ENCODE data around the gene MRPL46. TPM values are rescaled to one million over a fixed set of nuclear protein-coding genes. Genes with fewer than 3 reads are reported as not detected.

Gene MRPL46
- polyA plus RNA-seq, 1 donor (not counting 4 experiments of a cell fraction or from before 2014, with no cell fraction given), result 26.3 TPM

DNA sequence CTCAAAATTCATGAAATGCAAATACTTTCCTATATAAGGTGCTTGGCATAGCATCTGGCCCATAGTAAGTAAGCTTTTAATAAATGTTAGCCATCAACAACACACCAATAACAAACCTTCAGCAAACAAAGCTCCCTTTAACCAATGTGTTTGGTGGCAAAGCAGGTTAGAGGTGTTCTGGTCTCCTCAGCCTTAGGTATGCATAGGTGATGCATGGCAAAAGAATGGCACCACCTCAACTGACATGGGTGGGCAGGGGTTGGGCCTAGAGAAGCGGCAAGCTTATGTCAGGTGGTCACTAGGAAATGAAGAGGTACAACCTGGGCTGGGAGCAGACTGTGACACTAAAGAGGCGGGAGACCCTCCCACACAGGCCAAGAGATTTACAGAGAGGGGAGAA, 38.5 kb upstream of the MRPL46 start:
- Histone ChIP-seq H3K9me3 (ENCODE audit: control insufficient read depth, low read depth, low read length) (no peaks in the 10 kb centered on the region), H3K79me2 (ENCODE audit: control insufficient read depth, insufficient read depth, low read length) (no peaks in the 10 kb centered on the region), H3K27ac (ENCODE audit: control insufficient read depth, insufficient read depth, low read length) (no peak overlapping the region), H3K4me2 (ENCODE audit: control insufficient read depth, extremely low read depth, insufficient read depth, low read depth, low read length) (no peak overlapping the region), H4K20me1 (ENCODE audit: control insufficient read depth, extremely low read depth, insufficient read depth, low read length) (no peaks in the 10 kb centered on the region), H3K27me3 (ENCODE audit: control insufficient read depth, extremely low read depth, insufficient read depth, low read length) (no peaks in the 10 kb centered on the region), H3K36me3 (ENCODE audit: control insufficient read depth in 2 of 2, extremely low read depth in 1 of 2, insufficient read depth in 2 of 2, low read length in 2 of 2) (no peaks in the 10 kb centered on the region), H3K9ac (ENCODE audit: control insufficient read depth, extremely low read depth, insufficient read depth, low read length) (no peak overlapping the region), H3K4me3 (ENCODE audit: control insufficient read depth in 2 of 3, extremely low read depth in 1 of 3, insufficient read depth in 2 of 3, low read depth in 1 of 3, low read length in 3 of 3) (no peak overlapping the region), H2AFZ (ENCODE audit: control insufficient read depth, low read length) (no peak overlapping the region), H3K9me1 (ENCODE audit: control insufficient read depth, extremely low read depth, insufficient read depth, low read length) (no peaks in the 10 kb centered on the region), H3K4me1 (ENCODE audit: control insufficient read depth, extremely low read depth, insufficient read depth, low read length) (no peaks in the 10 kb centered on the region)
- TF ChIP-seq, protein P1, sequence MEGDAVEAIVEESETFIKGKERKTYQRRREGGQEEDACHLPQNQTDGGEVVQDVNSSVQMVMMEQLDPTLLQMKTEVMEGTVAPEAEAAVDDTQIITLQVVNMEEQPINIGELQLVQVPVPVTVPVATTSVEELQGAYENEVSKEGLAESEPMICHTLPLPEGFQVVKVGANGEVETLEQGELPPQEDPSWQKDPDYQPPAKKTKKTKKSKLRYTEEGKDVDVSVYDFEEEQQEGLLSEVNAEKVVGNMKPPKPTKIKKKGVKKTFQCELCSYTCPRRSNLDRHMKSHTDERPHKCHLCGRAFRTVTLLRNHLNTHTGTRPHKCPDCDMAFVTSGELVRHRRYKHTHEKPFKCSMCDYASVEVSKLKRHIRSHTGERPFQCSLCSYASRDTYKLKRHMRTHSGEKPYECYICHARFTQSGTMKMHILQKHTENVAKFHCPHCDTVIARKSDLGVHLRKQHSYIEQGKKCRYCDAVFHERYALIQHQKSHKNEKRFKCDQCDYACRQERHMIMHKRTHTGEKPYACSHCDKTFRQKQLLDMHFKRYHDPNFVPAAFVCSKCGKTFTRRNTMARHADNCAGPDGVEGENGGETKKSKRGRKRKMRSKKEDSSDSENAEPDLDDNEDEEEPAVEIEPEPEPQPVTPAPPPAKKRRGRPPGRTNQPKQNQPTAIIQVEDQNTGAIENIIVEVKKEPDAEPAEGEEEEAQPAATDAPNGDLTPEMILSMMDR (optimal IDR thresholded peaks at IDR 0.05 in 1 of 3, IDR thresholded peaks at IDR 0.05 in 1 of 3, conservative IDR thresholded peaks at IDR 0.05 in 1 of 3; ENCODE audit: extremely low read depth in 1 of 3, insufficient read depth in 2 of 3, low read length in 3 of 3), result no peak
- no peak for TF ChIP-seq EZH2 (IDR thresholded peaks at IDR 0.05; ENCODE audit: low read length)
- DNase-seq (ENCODE audit: low read depth, low spot score), result no peak
- dilution Hi-C loops (cut with MboI; ENCODE audit: extremely low pct_ligation_motif_present, low sequenced_read_pairs), result no loop called here
- no peak for FAIRE-seq

DNA sequence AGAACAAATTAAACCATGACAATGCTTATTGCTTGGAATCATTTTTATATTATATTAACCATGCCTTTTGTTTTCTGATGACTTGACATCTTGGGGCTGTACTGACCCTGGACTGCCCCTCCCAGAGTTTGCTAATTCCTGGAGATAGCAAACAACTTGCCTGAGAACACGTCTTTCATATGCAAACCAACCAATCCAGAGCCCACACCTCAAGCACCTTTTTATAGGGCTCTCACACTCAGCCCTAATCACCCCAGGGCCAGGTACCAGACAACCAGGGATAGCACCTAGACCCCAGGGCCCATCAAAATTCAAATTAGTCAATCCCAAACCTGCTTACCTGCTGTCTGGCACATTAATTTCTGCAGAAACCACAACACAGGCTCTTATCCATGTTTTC, 37.3 kb upstream of the MRPL46 start:
- dilution Hi-C loops (cut with MboI; ENCODE audit: extremely low pct_ligation_motif_present, low sequenced_read_pairs), result no loop called here
- no peaks in the 10 kb centered on the region for H3K4me1 ChIP-seq (ENCODE audit: control insufficient read depth, extremely low read depth, insufficient read depth, low read length)
- H3K79me2 ChIP-seq (ENCODE audit: control insufficient read depth, insufficient read depth, low read length), result no peaks in the 10 kb centered on the region
- DNase-seq (ENCODE audit: low read depth, low spot score) (no peak), FAIRE-seq (no peak)
- TF ChIP-seq EZH2 (IDR thresholded peaks at IDR 0.05; ENCODE audit: low read length), result no peak
- TF ChIP-seq, protein P1 (optimal IDR thresholded peaks at IDR 0.05 in 1 of 3, IDR thresholded peaks at IDR 0.05 in 1 of 3, conservative IDR thresholded peaks at IDR 0.05 in 1 of 3; ENCODE audit: extremely low read depth in 1 of 3, insufficient read depth in 2 of 3, low read length in 3 of 3), result no peak
- no peak overlapping the region for H3K4me2 ChIP-seq (ENCODE audit: control insufficient read depth, extremely low read depth, insufficient read depth, low read depth, low read length)
- H3K9me1 ChIP-seq (ENCODE audit: control insufficient read depth, extremely low read depth, insufficient read depth, low read length), result no peaks in the 10 kb centered on the region
- H3K4me3 ChIP-seq (ENCODE audit: control insufficient read depth in 2 of 3, extremely low read depth in 1 of 3, insufficient read depth in 2 of 3, low read depth in 1 of 3, low read length in 3 of 3), result no peak overlapping the region
- H3K27me3 ChIP-seq (ENCODE audit: control insufficient read depth, extremely low read depth, insufficient read depth, low read length), result no peaks in the 10 kb centered on the region
- no peak overlapping the region for H2AFZ ChIP-seq (ENCODE audit: control insufficient read depth, low read length)
- no peaks in the 10 kb centered on the region for H3K36me3 ChIP-seq (ENCODE audit: control insufficient read depth in 2 of 2, extremely low read depth in 1 of 2, insufficient read depth in 2 of 2, low read length in 2 of 2)
- H4K20me1 ChIP-seq (ENCODE audit: control insufficient read depth, extremely low read depth, insufficient read depth, low read length), result no peaks in the 10 kb centered on the region
- no peaks in the 10 kb centered on the region for H3K9me3 ChIP-seq (ENCODE audit: control insufficient read depth, low read depth, low read length)
- no peak overlapping the region for H3K9ac ChIP-seq (ENCODE audit: control insufficient read depth, extremely low read depth, insufficient read depth, low read length)
- H3K27ac ChIP-seq (ENCODE audit: control insufficient read depth, insufficient read depth, low read length), result no peak overlapping the region
